GM20000 (cell line): ENCODE data around the gene PPP4R3A.

Experiments used
- DNase-seq: peaks from one replicate; pipeline ENCODE4 v3.0.0; 2012; ENCODE audit warnings: low spot score
- TF ChIP-seq, protein P1 (sequence below): IDR thresholded peaks from 2 replicates; pipeline ENCODE4 v1.5.1; 2012; ENCODE audit warnings: mild to moderate bottlenecking, control low read depth; ENCODE audit errors: extremely low read depth, missing control alignments

The PPP4R3A gene

DNA sequence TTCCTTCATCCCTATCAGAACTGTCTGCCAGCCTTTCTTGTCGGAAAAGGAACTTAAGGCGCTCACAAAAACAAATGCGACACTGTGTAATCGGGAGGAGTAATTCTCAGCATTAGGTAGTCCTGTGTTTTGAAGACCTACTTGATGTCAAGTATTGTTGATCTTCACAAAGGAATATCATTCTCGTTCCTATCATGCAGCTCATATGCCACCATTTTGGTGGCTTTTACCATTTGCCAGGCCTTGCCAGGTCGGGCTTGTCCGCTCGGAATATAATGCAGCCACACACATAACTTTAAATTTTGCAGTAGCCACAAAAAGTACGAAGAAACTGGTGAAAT, 903 bp upstream of the PPP4R3A start:
- no peak for DNase-seq

DNA sequence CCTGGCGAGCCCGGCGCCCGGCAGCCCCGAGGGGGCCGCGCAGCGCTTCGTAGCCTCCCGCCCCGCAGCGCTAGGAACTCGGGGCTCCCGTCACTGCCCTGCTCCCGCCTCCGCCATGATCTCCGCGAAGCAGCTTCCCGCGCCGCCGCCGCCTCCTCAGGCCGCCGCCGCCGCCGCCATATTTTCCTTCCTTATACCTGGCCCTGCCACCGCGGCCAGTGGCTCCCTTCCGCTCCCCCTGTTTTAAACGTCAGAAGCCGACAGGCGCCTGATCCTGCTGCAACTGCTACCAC, 286 bp downstream of the PPP4R3A start:
- DNase-seq, result no peak
- TF ChIP-seq, protein P1, sequence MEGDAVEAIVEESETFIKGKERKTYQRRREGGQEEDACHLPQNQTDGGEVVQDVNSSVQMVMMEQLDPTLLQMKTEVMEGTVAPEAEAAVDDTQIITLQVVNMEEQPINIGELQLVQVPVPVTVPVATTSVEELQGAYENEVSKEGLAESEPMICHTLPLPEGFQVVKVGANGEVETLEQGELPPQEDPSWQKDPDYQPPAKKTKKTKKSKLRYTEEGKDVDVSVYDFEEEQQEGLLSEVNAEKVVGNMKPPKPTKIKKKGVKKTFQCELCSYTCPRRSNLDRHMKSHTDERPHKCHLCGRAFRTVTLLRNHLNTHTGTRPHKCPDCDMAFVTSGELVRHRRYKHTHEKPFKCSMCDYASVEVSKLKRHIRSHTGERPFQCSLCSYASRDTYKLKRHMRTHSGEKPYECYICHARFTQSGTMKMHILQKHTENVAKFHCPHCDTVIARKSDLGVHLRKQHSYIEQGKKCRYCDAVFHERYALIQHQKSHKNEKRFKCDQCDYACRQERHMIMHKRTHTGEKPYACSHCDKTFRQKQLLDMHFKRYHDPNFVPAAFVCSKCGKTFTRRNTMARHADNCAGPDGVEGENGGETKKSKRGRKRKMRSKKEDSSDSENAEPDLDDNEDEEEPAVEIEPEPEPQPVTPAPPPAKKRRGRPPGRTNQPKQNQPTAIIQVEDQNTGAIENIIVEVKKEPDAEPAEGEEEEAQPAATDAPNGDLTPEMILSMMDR, result no peak

More for the DNA sequence above, 903 bp upstream of the PPP4R3A start:
- TF ChIP-seq, protein P1, result no peak

DNA sequence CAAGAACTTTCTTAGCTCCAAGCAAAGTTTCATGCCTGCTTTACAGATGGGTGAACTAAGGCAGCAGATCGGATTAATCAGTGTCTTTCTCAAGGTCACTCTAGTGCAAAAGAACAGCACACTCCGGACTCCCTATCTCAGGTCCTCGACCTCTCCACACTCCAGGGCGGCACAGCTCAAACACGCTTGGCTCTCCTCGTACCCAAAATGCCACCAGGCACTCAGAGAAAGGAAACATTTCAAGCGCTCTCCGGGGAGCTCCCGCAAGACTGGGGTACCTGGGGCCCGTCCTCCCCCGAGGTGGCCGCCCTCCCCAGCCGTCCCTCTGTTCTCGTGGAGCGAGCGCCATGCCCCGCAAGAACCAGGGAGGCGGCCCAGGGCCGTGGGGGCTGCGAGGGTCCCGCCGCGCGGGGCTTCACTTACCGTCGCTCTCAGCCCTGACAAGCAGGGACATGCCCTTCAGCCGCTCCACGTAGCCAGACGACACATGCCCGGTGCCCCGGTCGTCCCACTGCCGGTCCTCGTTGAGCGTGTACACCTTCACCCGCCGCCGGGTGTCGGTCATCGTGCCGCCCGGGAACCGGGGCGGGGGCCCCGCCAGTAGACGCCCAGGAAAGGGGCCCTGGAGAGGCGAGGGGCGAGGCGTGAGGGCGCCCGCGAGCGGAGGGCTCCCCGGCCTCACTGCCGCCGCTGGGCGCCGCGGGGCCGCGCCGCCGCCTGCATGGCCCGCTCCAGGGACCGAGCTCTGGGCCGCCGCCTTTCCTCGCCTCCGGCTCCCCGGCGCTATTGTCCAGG, 830 bp downstream of the PPP4R3A start:
- peak; percentile 53 for DNase-seq
- TF ChIP-seq, protein P1, result no peak

- DNase-seq, result no peak
- TF ChIP-seq, protein P1, result no peak
These were observed 2.0 kb downstream of the PPP4R3A start for GRCh38 chr14:91508105-91508504.

DNA sequence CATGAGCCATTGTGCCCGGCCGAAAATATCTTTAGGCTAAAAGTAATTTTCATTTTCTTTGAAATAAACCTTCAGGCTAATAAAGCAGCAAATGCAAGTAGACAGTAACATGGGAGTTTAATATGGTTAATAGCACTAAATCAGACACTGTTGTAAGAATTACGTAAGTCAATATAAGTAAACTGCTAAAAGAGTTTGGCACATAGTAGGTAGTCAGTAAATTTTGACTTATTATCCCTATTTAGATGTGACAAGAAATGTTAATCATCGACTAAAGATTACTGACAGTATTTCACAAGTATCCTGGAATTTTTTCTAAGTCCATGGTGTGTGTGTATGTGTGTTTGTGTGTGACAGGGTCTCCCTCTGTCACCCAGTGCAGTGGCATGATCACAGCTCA, 3.9 kb downstream of the PPP4R3A start:
- TF ChIP-seq, protein P1, result no peak
- no peak for DNase-seq

GRCh38 chr14:91503000-91503504, 7.1 kb downstream of the PPP4R3A start:
- no peak for DNase-seq
- TF ChIP-seq, protein P1, result no peak

- no peak for DNase-seq
- TF ChIP-seq, protein P1, result no peak
These were observed 7.9 kb downstream of the PPP4R3A start for GRCh38 chr14:91501951-91502930.
